Vagina (tissue), 2 donors: ENCODE data around the gene ORM1. TPM values are rescaled to one million over a fixed set of nuclear protein-coding genes. Genes with fewer than 3 reads are reported as not detected.

Experiments
- DNase-seq, 2 donors: peaks; one replicate each; pipeline ENCODE4 v3.0.0-alpha.2; 2017; ENCODE audit errors: extremely low spot score in 2 of 2
- H3K27ac ChIP-seq: fragments of 200-600 bp; sonication (generic); one replicate; pipeline ENCODE4 v1.5.1; 2019
- H3K27me3 ChIP-seq: fragments of 200-600 bp; sonication (generic); one replicate; pipeline ENCODE4 v1.5.1; 2019
- H3K36me3 ChIP-seq, 2 donors: fragments of 200-600 bp; sonication (generic); one replicate each; pipeline ENCODE4 v1.5.1; 2017 to 2019
- H3K4me1 ChIP-seq: fragments of 200-600 bp; sonication (generic); one replicate; pipeline ENCODE4 v1.5.1; 2019
- H3K4me3 ChIP-seq, 2 donors: fragments of 200-600 bp; sonication (generic); 1 replicate in 1 of 2; 2 replicates in 1 of 2; pipeline ENCODE4 v1.5.1; 2016 to 2019
- H3K9me3 ChIP-seq: fragments of 200-600 bp; sonication (generic); one replicate; pipeline ENCODE4 v1.5.1; 2019
- POLR2A ChIP-seq, 2 donors: fragments of 450-650 bp; IDR thresholded peaks; one replicate each; pipeline ENCODE4 v1.6.1; 2017; ENCODE audit warnings: antibody characterized with exemption in 2 of 2, mild to moderate bottlenecking in 2 of 2, moderate library complexity in 2 of 2
- POLR2AphosphoS5 ChIP-seq, 2 donors: sonication (generic); formaldehyde crosslinking; IDR thresholded peaks; one replicate each; pipeline ENCODE4 v1.9.0; 2017; ENCODE audit warnings: antibody characterized with exemption in 2 of 2, mild to moderate bottlenecking in 2 of 2, low read depth in 1 of 2; ENCODE audit not compliant: insufficient read depth in 1 of 2
- intact Hi-C: fragments of 100-400 bp; cut with DNase I; formaldehyde crosslinking; loops from one replicate; pipeline ENCODE4 v1.15.1; 2023
- total RNA-seq: library from RNA; depleted of rRNA; stranded (reverse); fragments of >200 nt; gene quantifications from one replicate; pipeline ENCODE4 v1.2.3, GENCODE V29; 2016
- TF ChIP-seq, protein P1 (sequence below), 3 experiments: fragments of 450-650 bp in 2 of 3; fragments of 200-600 bp in 1 of 3; sonication (generic) in 1 of 3; IDR thresholded peaks; one replicate each; pipeline ENCODE4 v1.5.1; 2017 to 2019; ENCODE audit warnings: antibody characterized with exemption in 3 of 3, mild to moderate bottlenecking in 2 of 3, moderate library complexity in 2 of 3

ORM1 gene
- total RNA-seq, 1 donor from 2014 or later, result not detected

- no peak overlapping the region for H3K4me3 ChIP-seq
- H3K27me3 ChIP-seq, result no peaks in the 10 kb centered on the region
- H3K9me3 ChIP-seq, result no peaks in the 10 kb centered on the region
- intact Hi-C loops, result no loop called here
- DNase-seq, result peak in 1 of 2 donors; percentile 82
- peaks cover 0 to 6% of the 10 kb centered on the region in 2 donors for H3K36me3 ChIP-seq
- H3K4me1 ChIP-seq, result peaks cover 20% of the 10 kb centered on the region
- TF ChIP-seq, protein P1, sequence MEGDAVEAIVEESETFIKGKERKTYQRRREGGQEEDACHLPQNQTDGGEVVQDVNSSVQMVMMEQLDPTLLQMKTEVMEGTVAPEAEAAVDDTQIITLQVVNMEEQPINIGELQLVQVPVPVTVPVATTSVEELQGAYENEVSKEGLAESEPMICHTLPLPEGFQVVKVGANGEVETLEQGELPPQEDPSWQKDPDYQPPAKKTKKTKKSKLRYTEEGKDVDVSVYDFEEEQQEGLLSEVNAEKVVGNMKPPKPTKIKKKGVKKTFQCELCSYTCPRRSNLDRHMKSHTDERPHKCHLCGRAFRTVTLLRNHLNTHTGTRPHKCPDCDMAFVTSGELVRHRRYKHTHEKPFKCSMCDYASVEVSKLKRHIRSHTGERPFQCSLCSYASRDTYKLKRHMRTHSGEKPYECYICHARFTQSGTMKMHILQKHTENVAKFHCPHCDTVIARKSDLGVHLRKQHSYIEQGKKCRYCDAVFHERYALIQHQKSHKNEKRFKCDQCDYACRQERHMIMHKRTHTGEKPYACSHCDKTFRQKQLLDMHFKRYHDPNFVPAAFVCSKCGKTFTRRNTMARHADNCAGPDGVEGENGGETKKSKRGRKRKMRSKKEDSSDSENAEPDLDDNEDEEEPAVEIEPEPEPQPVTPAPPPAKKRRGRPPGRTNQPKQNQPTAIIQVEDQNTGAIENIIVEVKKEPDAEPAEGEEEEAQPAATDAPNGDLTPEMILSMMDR (IDR thresholded peaks at IDR 0.05), result no peak
- no peak for TF ChIP-seq POLR2A (IDR thresholded peaks at IDR 0.05)
- no peak for TF ChIP-seq POLR2AphosphoS5 (IDR thresholded peaks at IDR 0.05; ENCODE audit: insufficient read depth in 1 of 2, low read depth in 1 of 2)
- no peak overlapping the region for H3K27ac ChIP-seq
Observed at GRCh38 chr9:114287763-114288192, 35.1 kb upstream of the ORM1 start.

- H3K36me3 ChIP-seq, result peaks cover 0 to 6% of the 10 kb centered on the region in 2 donors
- no peaks in the 10 kb centered on the region for H3K27me3 ChIP-seq
- no peaks in the 10 kb centered on the region for H3K9me3 ChIP-seq
- DNase-seq, result peak in 1 of 2 donors; percentile 84
- intact Hi-C loops, result no loop called here
- TF ChIP-seq, protein P1 (IDR thresholded peaks at IDR 0.05), result no peak
- no peak for TF ChIP-seq POLR2A (IDR thresholded peaks at IDR 0.05)
- no peak for TF ChIP-seq POLR2AphosphoS5 (IDR thresholded peaks at IDR 0.05; ENCODE audit: insufficient read depth in 1 of 2, low read depth in 1 of 2)
- no peak overlapping the region for H3K27ac ChIP-seq
- H3K4me3 ChIP-seq, result no peak overlapping the region
- H3K4me1 ChIP-seq, result peaks cover 20% of the 10 kb centered on the region
Observed at GRCh38 chr9:114288193-114289091, 34.5 kb upstream of the ORM1 start.

DNA sequence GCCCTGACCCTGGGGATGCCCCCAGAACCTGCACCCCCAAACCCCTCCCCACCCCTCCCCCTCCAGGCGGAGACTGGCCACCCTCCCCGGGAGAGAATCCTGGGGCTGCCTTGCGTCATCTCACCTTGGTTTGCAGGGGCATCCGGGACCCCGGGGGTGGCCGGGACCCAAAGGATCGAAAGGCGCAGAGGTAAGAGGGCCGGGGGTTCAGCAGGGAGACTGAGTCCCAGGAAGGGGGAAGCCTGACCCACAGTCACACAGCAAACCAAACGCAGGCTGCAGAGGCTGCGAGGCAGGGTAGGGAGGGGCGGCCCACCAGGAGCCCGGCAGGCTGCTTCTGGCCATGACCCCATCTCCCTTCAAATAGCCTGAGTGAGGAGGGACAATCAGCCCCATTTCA lies 33.8 kb upstream of the ORM1 start:
- peaks cover 0 to 6% of the 10 kb centered on the region in 2 donors for H3K36me3 ChIP-seq
- no peak overlapping the region for H3K4me3 ChIP-seq
- TF ChIP-seq POLR2AphosphoS5 (IDR thresholded peaks at IDR 0.05; ENCODE audit: insufficient read depth in 1 of 2, low read depth in 1 of 2) (no peak), POLR2A (IDR thresholded peaks at IDR 0.05) (no peak)
- H3K9me3 ChIP-seq, result no peaks in the 10 kb centered on the region
- intact Hi-C loops, result no loop called here
- peaks cover 20% of the 10 kb centered on the region for H3K4me1 ChIP-seq
- H3K27ac ChIP-seq, result no peak overlapping the region
- H3K27me3 ChIP-seq, result no peaks in the 10 kb centered on the region
- no peak for DNase-seq

DNA sequence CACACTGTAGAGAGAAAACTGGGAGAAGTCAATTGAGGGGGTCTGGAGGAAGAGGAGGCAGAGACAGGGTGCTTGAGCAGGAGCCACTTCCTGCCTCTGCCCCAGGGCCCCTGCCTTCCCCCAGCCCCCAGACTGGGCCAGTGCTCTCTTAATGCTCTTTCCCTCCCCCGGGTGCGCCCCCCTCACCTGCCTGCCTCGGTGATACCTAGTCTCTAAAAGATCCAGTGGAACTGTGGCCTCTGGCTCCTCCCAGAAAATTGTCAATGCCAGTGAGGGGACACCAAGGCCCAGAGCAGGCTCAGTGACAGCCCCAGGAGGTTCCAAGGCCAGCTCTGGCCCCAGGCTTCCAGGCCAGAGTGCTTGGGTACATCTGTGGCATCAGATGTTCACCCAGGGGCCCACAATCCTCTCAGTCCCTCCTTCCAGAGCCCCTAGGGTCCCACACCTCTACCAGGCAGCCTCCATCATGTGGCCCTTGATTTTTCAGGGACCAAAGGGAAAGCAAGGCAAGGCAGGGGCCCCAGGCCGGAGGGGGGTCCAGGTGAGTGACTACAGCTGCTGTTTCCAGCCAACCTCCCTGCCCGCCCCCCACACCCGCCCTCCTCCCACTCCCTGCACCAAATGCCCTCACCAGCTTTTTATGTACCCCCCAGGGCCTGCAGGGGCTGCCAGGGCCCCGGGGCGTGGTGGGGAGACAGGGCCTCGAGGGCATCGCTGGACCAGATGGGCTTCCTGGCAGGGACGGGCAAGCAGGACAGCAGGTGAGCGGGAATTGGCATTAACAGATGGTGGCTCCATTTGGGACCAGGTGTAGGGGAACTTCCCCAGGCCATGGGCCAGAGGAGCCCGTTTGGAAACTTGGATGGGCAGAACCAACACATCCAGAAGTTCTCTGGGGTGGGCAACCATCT lies 33.1 kb upstream of the ORM1 start:
- Histone ChIP-seq H3K4me3 (no peak overlapping the region), H3K4me1 (peaks cover 13% of the 10 kb centered on the region), H3K36me3 (peaks cover 0 to 13% of the 10 kb centered on the region in 2 donors), H3K27ac (no peak overlapping the region), H3K27me3 (no peaks in the 10 kb centered on the region), H3K9me3 (no peaks in the 10 kb centered on the region)
- DNase-seq, result peak in 1 of 2 donors; percentile 83
- intact Hi-C loops, result loop anchor here (5.0 kb wide), 1 partner anchor 208 kb away; no protein-coding TSS in a partner anchor
- TF ChIP-seq POLR2A (IDR thresholded peaks at IDR 0.05) (no peak), POLR2AphosphoS5 (IDR thresholded peaks at IDR 0.05; ENCODE audit: insufficient read depth in 1 of 2, low read depth in 1 of 2) (no peak)
- TF ChIP-seq, protein P1 (IDR thresholded peaks at IDR 0.05), result no peak

- Histone ChIP-seq H3K27me3 (no peaks in the 10 kb centered on the region), H3K36me3 (peaks cover 0 to 21% of the 10 kb centered on the region in 2 donors), H3K27ac (peak overlapping the region; percentile 61), H3K9me3 (no peaks in the 10 kb centered on the region), H3K4me1 (peaks cover 6% of the 10 kb centered on the region), H3K4me3 (no peak overlapping the region)
- peak in 1 of 2 donors; percentile 86 for DNase-seq
- intact Hi-C loops, result loop anchor here (5.0 kb wide), 1 partner anchor 208 kb away; no protein-coding TSS in a partner anchor
- no peak for TF ChIP-seq POLR2AphosphoS5 (IDR thresholded peaks at IDR 0.05; ENCODE audit: insufficient read depth in 1 of 2, low read depth in 1 of 2)
- TF ChIP-seq, protein P1 (IDR thresholded peaks at IDR 0.05), result no peak
Observed at GRCh38 chr9:114290561-114290986, 32.3 kb upstream of the ORM1 start.
